Testis (tissue), 2 donors: ENCODE measurements around the gene PTPN6.

Experiments used
- CTCF ChIP-seq, 3 experiments: fragments of 450-650 bp in 2 of 3; fragments of 200-600 bp in 1 of 3; sonication (generic) in 1 of 3; IDR thresholded peaks; one replicate each; pipeline ENCODE4 v1.5.1; 2016 to 2019; ENCODE audit warnings: antibody characterized with exemption in 3 of 3, mild to moderate bottlenecking in 2 of 3, moderate library complexity in 1 of 3
- POLR2A ChIP-seq: fragments of 450-650 bp; IDR thresholded peaks from one replicate; pipeline ENCODE4 v1.6.1; 2017; ENCODE audit warnings: antibody characterized with exemption, mild to moderate bottlenecking, moderate library complexity

GRCh38 chr12:6925540-6926279, 25.4 kb upstream of the PTPN6 start:
- no peak for TF ChIP-seq POLR2A
- peak in 1 of 3 experiments; percentile 37 for TF ChIP-seq CTCF (IDR thresholded peaks at IDR 0.05)
